ENCODE measurements around the gene TMEM101. TPM values are rescaled to one million over a fixed set of nuclear protein-coding genes. Genes with fewer than 3 reads are reported as not detected.
"Not testable (repeated sequence)": the region's sequence is repeated elsewhere in the genome, so short reads cannot be mapped to it uniquely, and the experiment has no call there.

The TMEM101 gene
- total RNA-seq: 10 to 100 TPM; 30.3 to 31.7 TPM

DNA sequence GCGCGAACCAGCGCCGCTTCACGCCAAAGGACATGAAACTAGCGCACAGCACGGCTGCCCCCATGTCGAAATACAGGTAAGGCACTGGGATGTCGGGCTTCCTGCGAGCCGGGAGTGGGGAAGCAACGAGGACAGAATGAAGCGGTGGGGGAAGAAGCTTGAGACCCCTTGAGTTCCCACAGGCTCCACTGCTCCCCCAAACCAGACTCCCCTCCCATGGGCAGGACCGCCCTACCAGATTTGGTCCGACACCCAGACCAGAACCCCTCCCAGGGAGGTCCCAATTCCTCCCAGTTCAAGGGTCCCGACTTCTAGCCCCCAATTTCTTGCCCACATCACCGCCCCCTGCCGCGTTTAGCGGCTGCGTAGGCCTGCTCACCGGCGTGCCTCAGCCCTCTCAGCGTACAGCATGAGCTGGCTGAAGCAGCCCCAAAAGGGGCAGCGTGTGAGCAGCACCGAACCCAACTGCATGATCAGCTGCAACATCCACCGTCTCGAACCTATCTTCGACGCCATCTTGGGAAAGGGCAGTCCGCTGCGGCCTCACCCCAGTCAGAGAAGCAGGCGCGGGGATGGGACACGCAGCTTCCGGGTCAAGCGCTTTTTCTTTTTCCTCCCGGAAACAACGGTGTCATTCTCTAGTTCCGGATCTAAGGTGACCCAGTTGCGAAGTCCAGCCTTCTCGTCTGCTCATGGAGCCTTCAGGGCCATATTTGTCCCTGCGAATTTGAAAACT lies at the start of gene TMEM101:
TSS of gene TMEM101 (minus strand) at position 527 of the 736 bp plus-strand sequence. CDS start at position 516, 11 bp downstream.
- H3K4me1 Mint-ChIP-seq: peaks cover 9% of the 10 kb centered on the region

DNA sequence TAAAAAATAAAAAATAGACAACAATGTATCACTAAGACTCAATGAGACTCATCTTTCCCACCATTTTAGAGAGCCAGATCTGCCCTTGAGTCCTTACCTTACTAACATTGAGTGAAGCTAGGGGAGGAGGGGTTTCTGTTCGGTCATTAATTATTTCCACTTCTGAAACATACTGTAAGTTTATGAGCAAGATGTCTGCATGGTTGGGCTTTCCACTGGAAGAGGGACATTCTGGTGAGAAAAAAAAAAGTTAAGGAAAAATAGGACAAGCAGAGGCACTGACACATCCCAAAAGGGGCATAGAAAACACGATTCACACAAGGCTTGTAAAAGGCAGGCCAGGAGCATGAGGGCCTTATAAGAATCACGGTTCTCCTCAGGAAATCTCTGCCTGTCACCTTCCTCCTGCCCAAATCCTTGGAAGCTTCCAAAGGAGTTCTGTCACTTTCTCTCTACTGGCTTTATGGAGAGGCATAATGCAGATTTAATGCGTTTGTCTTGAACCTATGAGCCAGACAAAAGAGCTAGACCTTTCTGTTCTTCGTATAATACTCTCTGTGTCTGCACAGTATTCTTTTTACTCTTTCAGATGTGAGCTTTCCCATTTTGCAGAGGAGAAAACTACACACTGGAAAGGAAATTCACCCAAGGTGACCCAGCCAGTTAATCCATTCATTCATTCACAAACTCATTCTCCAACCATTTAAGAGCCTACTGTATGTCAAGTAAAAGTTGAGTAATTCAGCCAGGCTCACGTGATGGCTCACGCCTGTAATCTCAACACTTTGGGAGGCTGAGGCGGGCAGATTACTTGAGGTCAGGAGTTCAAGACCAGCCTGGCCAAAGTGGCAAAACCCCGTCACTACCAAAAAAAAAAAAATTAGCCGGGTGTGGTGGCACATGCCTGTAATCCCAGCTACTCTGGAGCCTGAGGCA lies 49.2 kb upstream of the TMEM101 start:
- POLR2A ChIA-PET: no interaction called here
- Mint-ChIP-seq H3K4me3 (peak overlapping the region; percentile 17), H3K36me3 (peaks cover 26% of the 10 kb centered on the region), H3K27me3 (no peaks in the 10 kb centered on the region), H3K4me1 (peaks cover 41% of the 10 kb centered on the region), H3K27ac (no peak overlapping the region), H3K9me3 (no peaks in the 10 kb centered on the region)
- no peak for DNase-seq
- no peak for ATAC-seq (ENCODE audit: low read depth)

More for the DNA sequence above, at the start of gene TMEM101:
- POLR2A ChIA-PET: interaction anchor here (1.0 to 1.1 kb wide), 3 partner anchors 9 to 108 kb away, joined by 3 to 4 read pairs (median 4); partner anchors contain the start of gene HDAC5
- ATAC-seq (ENCODE audit: low read depth): peak; percentile 95
- peak within 1 kb of the TSS; percentile 100 for H3K4me3 Mint-ChIP-seq
- DNase-seq: peak; percentile 81
- peak within 1 kb of the TSS; percentile 99 for H3K27ac Mint-ChIP-seq
- H3K36me3 Mint-ChIP-seq: peaks cover 4% of the 10 kb centered on the region
- H3K27me3 Mint-ChIP-seq: no peaks in the 10 kb centered on the region
- no peaks in the 10 kb centered on the region for H3K9me3 Mint-ChIP-seq

DNA sequence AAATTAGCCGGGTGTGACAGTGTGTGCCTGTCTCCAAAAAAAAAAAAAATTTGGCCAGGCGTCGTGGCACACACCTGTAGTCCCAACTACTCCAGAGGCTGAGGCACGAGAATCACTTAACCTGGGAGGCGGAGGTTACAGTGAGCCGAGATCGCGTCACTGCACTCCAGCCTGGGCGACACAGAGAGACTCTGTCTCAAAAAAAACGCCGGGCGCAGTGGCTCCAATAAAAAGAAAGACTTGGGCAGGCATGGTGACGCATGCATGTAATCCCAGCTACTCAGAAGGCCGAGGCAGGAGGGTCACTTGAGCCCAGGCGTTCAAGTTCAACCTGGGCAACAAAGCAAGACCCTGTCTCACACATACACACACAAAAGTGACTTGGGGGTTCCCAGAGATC lies 48.1 kb upstream of the TMEM101 start:
- no peaks in the 10 kb centered on the region for H3K9me3 Mint-ChIP-seq
- ATAC-seq (ENCODE audit: low read depth) (no peak), DNase-seq (no peak)
- POLR2A ChIA-PET: no interaction called here
- no peaks in the 10 kb centered on the region for H3K27me3 Mint-ChIP-seq
- H3K4me1 Mint-ChIP-seq: peaks cover 44% of the 10 kb centered on the region
- H3K4me3 Mint-ChIP-seq: no peak overlapping the region
- H3K27ac Mint-ChIP-seq: no peak overlapping the region
- peaks cover 35% of the 10 kb centered on the region for H3K36me3 Mint-ChIP-seq

DNA sequence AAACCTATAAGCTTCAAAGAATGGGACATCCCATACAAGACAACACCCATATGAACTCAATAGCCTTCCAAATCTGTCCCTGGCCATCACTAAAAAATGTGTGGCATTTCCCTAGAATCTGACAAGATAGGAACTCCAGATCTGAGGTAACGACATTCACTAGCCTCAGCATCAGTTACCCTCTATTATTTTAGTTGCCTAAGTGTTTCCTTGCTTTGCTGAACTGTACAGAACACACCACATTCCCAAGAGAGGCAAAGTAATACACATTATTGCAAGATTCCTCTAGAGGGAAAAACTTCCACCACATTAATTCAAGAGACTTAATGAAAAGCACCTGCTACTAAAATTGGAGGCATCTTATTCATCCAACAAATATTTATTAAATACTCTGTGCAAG lies 46.7 kb upstream of the TMEM101 start:
- ATAC-seq (ENCODE audit: low read depth): no peak
- Mint-ChIP-seq H3K36me3 (peaks cover 35% of the 10 kb centered on the region), H3K4me1 (peaks cover 40% of the 10 kb centered on the region), H3K27ac (peak overlapping the region; percentile 10), H3K27me3 (no peaks in the 10 kb centered on the region), H3K9me3 (no peaks in the 10 kb centered on the region), H3K4me3 (no peak overlapping the region)
- POLR2A ChIA-PET: interaction anchor here (0.6 kb wide), 2 partner anchors 9 to 13 kb away, joined by 3 to 4 read pairs; no protein-coding TSS in a partner anchor
- DNase-seq: no peak

DNA sequence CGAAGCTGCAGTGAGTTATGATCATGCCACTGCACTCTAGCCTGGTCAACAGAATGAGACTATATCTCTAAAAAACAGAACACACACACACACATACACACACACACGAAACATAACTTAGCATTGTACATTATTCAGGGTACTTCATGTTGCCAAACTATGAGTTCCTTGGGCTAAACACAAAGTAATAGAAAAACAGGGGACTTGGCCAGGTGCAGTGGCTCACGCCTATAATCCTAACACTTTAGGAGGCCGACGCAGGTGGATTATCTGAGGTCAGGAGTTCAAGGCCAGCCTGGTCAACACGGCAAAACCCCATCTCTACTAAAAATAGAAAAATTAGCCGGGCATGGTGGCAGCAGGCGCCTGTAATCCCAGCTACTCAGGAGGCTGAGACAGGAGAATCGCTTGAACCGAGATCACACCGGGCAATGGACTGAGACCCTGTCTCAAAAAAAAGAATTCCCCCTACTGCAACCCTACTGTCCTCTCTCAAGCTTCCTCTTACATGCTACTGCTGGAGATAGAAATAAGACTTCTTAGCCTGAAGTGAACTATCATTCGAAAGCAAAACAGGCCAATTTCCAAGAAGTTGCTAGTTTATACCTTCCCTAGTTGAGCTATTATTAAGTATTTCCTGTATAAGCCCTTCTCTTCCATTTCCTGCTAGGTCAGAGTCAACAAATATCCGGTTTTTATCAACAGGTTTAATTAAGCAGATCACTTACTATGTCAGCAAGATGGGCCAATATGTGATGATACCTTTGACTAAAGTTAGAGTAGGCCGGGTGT lies 44.5 kb upstream of the TMEM101 start:
- Mint-ChIP-seq H3K4me3 (no peak overlapping the region), H3K9me3 (no peaks in the 10 kb centered on the region), H3K27ac (no peak overlapping the region), H3K36me3 (peaks cover 31% of the 10 kb centered on the region), H3K27me3 (no peaks in the 10 kb centered on the region), H3K4me1 (peaks cover 34% of the 10 kb centered on the region)
- no peak for ATAC-seq (ENCODE audit: low read depth)
- POLR2A ChIA-PET: interaction anchor here (0.7 kb wide), 1 partner anchor 45 kb away, joined by 3 read pairs; no protein-coding TSS in a partner anchor
- DNase-seq: no peak

DNA sequence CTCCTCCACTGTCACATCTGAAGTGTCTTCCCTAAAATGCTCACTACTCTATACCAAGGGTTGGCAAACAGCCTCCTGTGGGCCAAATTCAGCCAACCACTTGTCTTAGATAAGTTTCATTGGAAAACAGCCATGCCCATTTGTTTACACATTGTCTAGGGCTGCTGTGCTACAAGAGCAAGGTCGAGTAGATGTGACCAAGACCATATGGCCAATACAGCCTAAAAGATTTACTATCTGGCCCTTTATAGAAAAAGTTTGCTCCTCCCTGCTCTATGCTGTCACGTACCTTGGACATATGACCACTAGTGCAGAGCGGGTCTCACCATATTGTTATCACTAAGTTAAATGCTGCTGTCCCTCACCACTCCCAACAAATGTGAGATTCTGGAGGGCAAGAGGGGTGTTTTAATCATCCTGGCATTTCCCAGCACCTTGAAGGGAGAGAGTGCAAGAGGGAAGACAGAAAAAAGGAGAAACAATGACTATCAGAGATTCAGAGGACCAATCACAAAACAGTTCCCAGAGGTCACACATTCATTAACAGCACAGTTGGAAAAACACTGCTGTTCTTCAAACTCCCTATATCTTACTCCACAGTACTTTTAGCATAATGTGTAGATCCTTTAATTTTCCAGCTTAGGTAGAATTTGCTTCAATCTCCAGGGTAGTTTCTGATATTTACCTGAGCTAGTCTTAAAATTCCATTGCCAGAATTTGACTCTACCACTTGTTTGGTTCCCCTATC lies 38.5 kb upstream of the TMEM101 start:
- Mint-ChIP-seq H3K27ac (no peak overlapping the region), H3K9me3 (no peaks in the 10 kb centered on the region), H3K36me3 (peaks cover 13% of the 10 kb centered on the region), H3K4me1 (peaks cover 4% of the 10 kb centered on the region), H3K27me3 (no peaks in the 10 kb centered on the region), H3K4me3 (no peak overlapping the region)
- POLR2A ChIA-PET: no interaction called here
- ATAC-seq (ENCODE audit: low read depth): no peak
- no peak for DNase-seq

DNA sequence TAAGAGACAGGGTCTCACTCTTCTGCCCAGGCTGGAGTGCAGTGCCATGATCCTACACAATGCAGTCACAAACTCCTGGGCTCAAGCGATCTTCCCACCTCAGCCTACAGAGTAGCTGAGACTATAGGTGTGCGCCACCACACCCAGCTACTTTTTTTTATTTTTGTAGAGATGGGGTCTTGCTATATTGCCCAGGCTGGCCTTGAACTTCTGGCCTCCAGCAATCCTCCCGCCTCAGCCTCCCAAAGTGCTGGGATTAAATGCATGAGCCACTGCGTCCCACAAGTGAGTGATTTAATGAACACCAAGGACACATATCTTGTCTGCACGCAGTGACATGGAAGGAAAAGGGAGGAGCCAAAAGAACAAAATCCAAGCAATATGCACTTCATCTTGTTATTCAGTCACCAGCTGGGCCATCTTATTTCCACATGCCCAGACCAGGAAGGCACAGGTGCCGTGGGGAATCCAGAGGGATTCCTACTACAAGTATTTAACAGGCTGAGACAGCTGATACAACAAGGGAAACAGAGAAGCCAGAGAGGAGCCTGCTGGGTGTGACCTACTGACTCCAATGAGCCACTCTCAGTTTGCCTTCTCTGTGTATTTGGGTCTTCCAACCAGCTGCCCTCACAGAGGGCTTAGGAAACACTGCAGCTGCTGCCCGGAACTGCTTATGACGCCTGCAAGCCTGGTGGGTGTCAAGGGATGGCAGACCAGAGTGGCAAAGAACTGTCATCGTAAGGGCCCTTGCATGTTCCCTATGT lies 34.7 kb upstream of the TMEM101 start:
- no peak overlapping the region for H3K4me3 Mint-ChIP-seq
- ATAC-seq (ENCODE audit: low read depth) (no peak), DNase-seq (no peak)
- H3K9me3 Mint-ChIP-seq: no peaks in the 10 kb centered on the region
- POLR2A ChIA-PET: no interaction called here
- H3K27me3 Mint-ChIP-seq: no peaks in the 10 kb centered on the region
- H3K27ac Mint-ChIP-seq: no peak overlapping the region
- H3K4me1 Mint-ChIP-seq: peaks cover 6% of the 10 kb centered on the region
- peaks cover 20% of the 10 kb centered on the region for H3K36me3 Mint-ChIP-seq

DNA sequence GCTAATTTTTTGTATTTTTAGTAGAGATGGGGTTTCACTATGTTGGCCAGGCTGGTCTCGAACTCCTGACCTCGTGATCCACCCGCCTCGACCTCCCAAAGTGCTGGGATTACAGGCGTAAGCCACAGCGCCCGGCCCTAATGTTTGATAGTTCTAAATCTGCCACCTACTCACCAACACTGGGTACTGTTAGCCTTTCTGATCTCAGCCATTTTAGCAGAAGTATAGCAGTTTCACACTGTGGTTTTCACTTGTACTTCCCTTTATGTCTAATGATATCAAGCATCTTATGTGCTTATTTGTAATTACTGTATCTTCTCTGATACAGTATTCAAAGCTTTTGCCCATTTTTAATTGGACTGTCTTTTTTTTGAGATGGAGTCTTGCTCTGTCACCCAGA lies 32.1 kb upstream of the TMEM101 start:
- not testable (repeated sequence) for H3K4me3 Mint-ChIP-seq; DNase-seq; ATAC-seq (ENCODE audit: low read depth); H3K27ac Mint-ChIP-seq; H3K9me3 Mint-ChIP-seq; H3K4me1 Mint-ChIP-seq; H3K27me3 Mint-ChIP-seq
- POLR2A ChIA-PET: interaction anchor here (0.7 kb wide), 1 partner anchor 113 kb away, joined by 8 read pairs; no protein-coding TSS in a partner anchor
- H3K36me3 Mint-ChIP-seq: peaks cover 14% of the 10 kb centered on the region

DNA sequence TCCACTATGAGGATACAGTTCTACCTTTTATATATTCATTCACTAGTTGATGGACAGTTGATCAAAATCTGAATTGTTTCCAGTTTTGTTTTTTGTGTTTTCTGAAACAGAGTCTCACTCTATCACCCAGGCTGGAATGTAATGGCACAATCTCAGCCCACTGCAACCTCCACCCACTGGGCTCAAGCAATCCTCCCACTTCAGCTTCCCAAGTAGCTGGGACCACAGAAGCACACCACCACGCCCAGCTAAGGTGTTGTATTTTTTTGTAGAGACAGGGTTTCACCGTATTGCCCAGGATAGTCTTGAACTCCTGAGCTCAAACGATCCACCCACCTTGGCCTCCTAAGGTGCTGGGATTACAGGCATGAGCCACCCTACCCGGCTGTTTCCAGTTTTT lies 30.7 kb upstream of the TMEM101 start:
- H3K4me1 Mint-ChIP-seq: peaks cover 13% of the 10 kb centered on the region
- peaks cover 16% of the 10 kb centered on the region for H3K36me3 Mint-ChIP-seq
- DNase-seq (no peak), ATAC-seq (ENCODE audit: low read depth) (no peak)
- POLR2A ChIA-PET: no interaction called here
- H3K4me3 Mint-ChIP-seq: no peak overlapping the region
- no peaks in the 10 kb centered on the region for H3K9me3 Mint-ChIP-seq
- H3K27me3 Mint-ChIP-seq: no peaks in the 10 kb centered on the region
- H3K27ac Mint-ChIP-seq: no peak overlapping the region

DNA sequence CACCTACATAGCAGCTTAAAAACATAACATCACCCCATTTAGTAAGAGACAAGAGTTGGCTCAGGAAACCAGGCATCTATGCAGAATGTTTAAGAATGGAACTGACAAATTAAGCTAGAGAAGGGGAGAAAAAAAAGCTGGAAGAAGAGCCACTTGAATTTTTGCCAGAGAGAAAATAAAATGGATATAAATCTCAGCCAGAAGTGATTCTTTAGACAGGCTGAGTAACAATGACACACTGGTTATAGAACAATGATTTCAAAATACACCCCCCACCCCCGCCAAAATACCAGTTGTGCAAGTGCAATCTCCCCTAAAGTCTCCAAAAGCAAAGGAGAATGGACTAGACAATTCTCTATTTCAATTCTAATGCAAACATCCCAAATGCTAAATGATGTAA lies 29.3 kb upstream of the TMEM101 start:
- Mint-ChIP-seq H3K27me3 (no peaks in the 10 kb centered on the region), H3K27ac (no peak overlapping the region), H3K36me3 (peaks cover 21% of the 10 kb centered on the region), H3K9me3 (no peaks in the 10 kb centered on the region), H3K4me3 (no peak overlapping the region), H3K4me1 (peaks cover 22% of the 10 kb centered on the region)
- DNase-seq: no peak
- no peak for ATAC-seq (ENCODE audit: low read depth)
- POLR2A ChIA-PET: interaction anchor here (0.7 kb wide), 1 partner anchor 112 kb away, joined by 4 read pairs; no protein-coding TSS in a partner anchor

DNA sequence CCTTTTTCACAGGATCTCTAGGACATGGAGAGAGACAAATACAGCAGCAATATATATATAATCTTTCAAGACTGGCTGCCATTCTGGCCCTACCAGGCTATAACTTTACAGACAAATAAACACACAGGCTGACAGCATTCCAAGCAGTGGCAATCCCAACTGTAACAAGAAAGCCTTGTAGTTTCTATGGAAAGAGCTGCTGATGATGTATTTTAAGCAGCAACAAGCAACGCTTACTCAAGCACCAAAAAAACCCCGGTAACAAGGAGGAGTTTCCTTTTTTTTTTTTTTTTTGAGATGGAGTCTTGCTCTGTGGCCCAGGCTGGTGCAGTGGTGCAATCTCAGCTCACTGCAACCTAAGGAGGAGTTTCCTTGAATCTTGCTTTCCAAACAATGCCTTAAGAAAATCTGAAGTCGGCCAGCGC lies 28.5 kb upstream of the TMEM101 start:
- DNase-seq: no peak
- Mint-ChIP-seq H3K4me3 (no peak overlapping the region), H3K27ac (no peak overlapping the region), H3K9me3 (no peaks in the 10 kb centered on the region), H3K27me3 (no peaks in the 10 kb centered on the region), H3K36me3 (peaks cover 21% of the 10 kb centered on the region), H3K4me1 (peaks cover 20% of the 10 kb centered on the region)
- no peak for ATAC-seq (ENCODE audit: low read depth)
- POLR2A ChIA-PET: interaction anchor here (0.7 kb wide), 1 partner anchor 1464 kb away, joined by 4 read pairs; no protein-coding TSS in a partner anchor
